Activated CD8-positive, alpha-beta T cell treated with anti-CD3 and anti-CD28 coated beads for 36 hours (primary cell): ENCODE data around the gene TRIM13. TPM values are rescaled to one million over a fixed set of nuclear protein-coding genes. Genes with fewer than 3 reads are reported as not detected.
A peak's percentile ranks its signal among the peaks of the same experiment; 100 is the strongest.

Source experiments
- ATAC-seq: fragments of 200-7000 bp; cut with Tn5 transposase; one replicate; pipeline ENCODE4 v1.10.0; 2021; ENCODE audit warnings: mild to moderate bottlenecking, moderate library complexity
- CTCF ChIA-PET: fragments of 350-600 bp; sonication (Branson Sonifier 250); formaldehyde crosslinking; loops from one replicate; lab custom pipeline; 2021; ENCODE audit warnings: antibody characterized with exemption; lab: Charles Lee
- POLR2A ChIA-PET: fragments of 350-600 bp; sonication (Branson Sonifier 250); formaldehyde crosslinking; loops from one replicate; lab custom pipeline; 2021; ENCODE audit warnings: antibody characterized with exemption; lab: Charles Lee
- DNase-seq: peaks from one replicate; pipeline ENCODE4 v3.0.0-alpha.2; 2020
- H3K27ac Mint-ChIP-seq: one replicate; pipeline ENCODE4 v1.8.0; 2021; ENCODE audit warnings: mild to moderate bottlenecking, mixed read lengths
- H3K27me3 Mint-ChIP-seq: one replicate; pipeline ENCODE4 v1.8.0; 2021; ENCODE audit warnings: mixed read lengths
- H3K36me3 Mint-ChIP-seq: one replicate; pipeline ENCODE4 v1.8.0; 2021; ENCODE audit warnings: low read depth, mixed read lengths
- H3K4me1 Mint-ChIP-seq: one replicate; pipeline ENCODE4 v1.8.0; 2021; ENCODE audit warnings: low read depth, mixed read lengths
- H3K4me3 Mint-ChIP-seq: one replicate; pipeline ENCODE4 v1.8.0; 2021; ENCODE audit warnings: mild to moderate bottlenecking, moderate library complexity, mixed read lengths
- H3K9me3 Mint-ChIP-seq: one replicate; pipeline ENCODE4 v1.8.0; 2021; ENCODE audit warnings: mixed read lengths
- CTCF ChIP-seq: fragments of 200-600 bp; IDR thresholded peaks from one replicate; pipeline ENCODE4 v1.8.0; 2022; ENCODE audit warnings: antibody characterized with exemption, mild to moderate bottlenecking
- intact Hi-C: fragments of 100-400 bp; cut with micrococcal nuclease; formaldehyde crosslinking; loops from one replicate; pipeline ENCODE4 v1.10.0; 2022
- total RNA-seq, 2 experiments: library from RNA; stranded (reverse); gene quantifications; one replicate each; pipeline ENCODE4 v1.2.3, GENCODE V29; 2021

The TRIM13 gene
- total RNA-seq, 2 experiments from 2014 or later: 12.5 to 13.4 TPM

GRCh38 chr13:49975826-49976225 lies 21.0 kb upstream of the TRIM13 start:
- Mint-ChIP-seq H3K27me3 (no peaks in the 10 kb centered on the region), H3K4me3 (no peak overlapping the region), H3K27ac (no peak overlapping the region), H3K36me3 (no peaks in the 10 kb centered on the region), H3K9me3 (no peaks in the 10 kb centered on the region), H3K4me1 (peaks cover 2% of the 10 kb centered on the region)
- DNase-seq: no peak
- ChIA-PET CTCF (interaction anchor here (0.7 to 5.0 kb wide), 41 partner anchors 9 to 1096 kb away, joined by 3 to 27 read pairs (median 4); partner anchors contain the start of gene TRIM13), POLR2A (no interaction called here)
- TF ChIP-seq CTCF: no peak
- intact Hi-C loops: loop anchor here (2.0 to 10.0 kb wide), 4 partner anchors 556 to 1095 kb away; no protein-coding TSS in a partner anchor
- ATAC-seq: no peak

- CTCF ChIA-PET: interaction anchor here (0.6 to 5.0 kb wide), 52 partner anchors 9 to 1096 kb away, joined by 3 to 27 read pairs (median 4); partner anchors contain the start of gene TRIM13
- TF ChIP-seq CTCF: peak; percentile 89
- intact Hi-C loops: loop anchor here (2.0 to 10.0 kb wide), 4 partner anchors 556 to 1094 kb away; no protein-coding TSS in a partner anchor
- DNase-seq: peak; percentile 83
- Mint-ChIP-seq H3K4me3 (no peak overlapping the region), H3K27ac (no peak overlapping the region), H3K27me3 (no peaks in the 10 kb centered on the region), H3K9me3 (no peaks in the 10 kb centered on the region), H3K4me1 (peaks cover 2% of the 10 kb centered on the region), H3K36me3 (no peaks in the 10 kb centered on the region)
- ATAC-seq: peak; percentile 85
- POLR2A ChIA-PET: no interaction called here
These were observed 20.3 kb upstream of the TRIM13 start for GRCh38 chr13:49976314-49977258.

GRCh38 chr13:49977992-49978391 lies 18.9 kb upstream of the TRIM13 start:
- TF ChIP-seq CTCF: no peak
- ATAC-seq: no peak
- no peak for DNase-seq
- no peaks in the 10 kb centered on the region for H3K27me3 Mint-ChIP-seq
- CTCF ChIA-PET: interaction anchor here (0.7 to 5.0 kb wide), 9 partner anchors 12 to 937 kb away, joined by 3 to 27 read pairs (median 8); partner anchors contain the start of gene TRIM13
- H3K36me3 Mint-ChIP-seq: no peaks in the 10 kb centered on the region
- no peak overlapping the region for H3K4me3 Mint-ChIP-seq
- no peaks in the 10 kb centered on the region for H3K9me3 Mint-ChIP-seq
- POLR2A ChIA-PET: interaction anchor here (1.5 kb wide), 1 partner anchor 103 kb away, joined by 3 read pairs; no protein-coding TSS in a partner anchor
- H3K4me1 Mint-ChIP-seq: peaks cover 2% of the 10 kb centered on the region
- intact Hi-C loops: loop anchor here (2.0 to 10.0 kb wide), 4 partner anchors 554 to 1093 kb away; no protein-coding TSS in a partner anchor
- no peak overlapping the region for H3K27ac Mint-ChIP-seq

GRCh38 chr13:49980266-49980665 lies 16.6 kb upstream of the TRIM13 start:
- ChIA-PET POLR2A (no interaction called here), CTCF (interaction anchor here (0.9 to 1.6 kb wide), 3 partner anchors 34 to 931 kb away, joined by 3 to 6 read pairs (median 5); no protein-coding TSS in a partner anchor)
- no peak for DNase-seq
- H3K4me1 Mint-ChIP-seq: peaks cover 2% of the 10 kb centered on the region
- no peak overlapping the region for H3K27ac Mint-ChIP-seq
- no peaks in the 10 kb centered on the region for H3K27me3 Mint-ChIP-seq
- H3K36me3 Mint-ChIP-seq: no peaks in the 10 kb centered on the region
- no peak for TF ChIP-seq CTCF
- intact Hi-C loops: no loop called here
- no peaks in the 10 kb centered on the region for H3K9me3 Mint-ChIP-seq
- no peak overlapping the region for H3K4me3 Mint-ChIP-seq
- no peak for ATAC-seq

- H3K4me3 Mint-ChIP-seq: no peak overlapping the region
- DNase-seq: no peak
- TF ChIP-seq CTCF: no peak
- intact Hi-C loops: no loop called here
- no peaks in the 10 kb centered on the region for H3K9me3 Mint-ChIP-seq
- H3K4me1 Mint-ChIP-seq: no peaks in the 10 kb centered on the region
- no peak overlapping the region for H3K27ac Mint-ChIP-seq
- no peaks in the 10 kb centered on the region for H3K36me3 Mint-ChIP-seq
- ChIA-PET POLR2A (no interaction called here), CTCF (no interaction called here)
- H3K27me3 Mint-ChIP-seq: no peaks in the 10 kb centered on the region
- no peak for ATAC-seq
These were observed 11.7 kb upstream of the TRIM13 start for GRCh38 chr13:49985129-49985528.
